ENCODE results near the gene CUL5.

- TF ChIP-seq POLR2AphosphoS5 (IDR thresholded peaks at IDR 0.05; ENCODE audit: low read depth) (peak; percentile 77), CTCF (conservative IDR thresholded peaks at IDR 0.05; ENCODE audit: low read depth in 2 of 2) (no peak), EZH2 (IDR thresholded peaks at IDR 0.05; ENCODE audit: low read depth, unreplicated experiment) (no peak), ETS1 (IDR thresholded peaks at IDR 0.05) (no peak), CREB1 (CRISPR knock-in tag; IDR thresholded peaks at IDR 0.05; ENCODE audit: low read depth) (peak; percentile 49; the same call in 1 of the 2 replicates), REST (IDR thresholded peaks at IDR 0.05; ENCODE audit: unreplicated experiment) (no peak)
Measured at GRCh38 chr11:108121274-108122155, 112.8 kb downstream of the CUL5 start, which contains the start of gene ACAT1.
